ENCODE data around the gene NR2C2. TPM values are rescaled to one million over a fixed set of nuclear protein-coding genes. Genes with fewer than 3 reads are reported as not detected.

The NR2C2 gene
- total RNA-seq (2022; extraction: Qiagen RNA extraction): 10.3 to 16.5 TPM (median 15.3 TPM) in 5 replicates

GRCh38 chr3:14947100-14947885 lies at the start of gene NR2C2:
Gene NR2C2, plus strand, starts transcription at chr3:14947583. Its CDS starts 56,332 bp downstream, at chr3:15003915.

GRCh38 chr3:15064835-15065549 lies 117.6 kb downstream of the NR2C2 start, which contains the start of gene MRPS25:
Gene MRPS25, minus strand, starts transcription at chr3:15065315. Its CDS starts 121 bp downstream, at chr3:15065194.

Other genes starting within 250 kb of the NR2C2 start
- gene FGD5, start 128.6 kb upstream of the NR2C2 start, total RNA-seq (2022; extraction: Qiagen RNA extraction): 0.01 to 0.05 TPM (median 0.03 TPM) in 3 of 5 replicates, not detected in the others
- gene MRPS25, start 117.7 kb downstream of the NR2C2 start, total RNA-seq (2022; extraction: Qiagen RNA extraction): 45.1 to 60.8 TPM (median 57.1 TPM) in 5 replicates
- 7.7 to 13.3 TPM (median 9.9 TPM) in 5 replicates for gene RBSN, start 151.6 kb downstream of the NR2C2 start, total RNA-seq (2022; extraction: Qiagen RNA extraction)

All from A549 treated with Hydrocortisone at 1 μM for 4 hours (cell line).